Kidney (tissue), 14 donors: ENCODE data around the gene SUPT4H1. TPM values are rescaled to one million over a fixed set of nuclear protein-coding genes. Genes with fewer than 3 reads are reported as not detected.
A peak's percentile ranks its signal among the peaks of the same experiment; 100 is the strongest.

Experiments used
- DNase-seq, 5 donors: peaks; one replicate each; pipeline ENCODE4 v3.0.0-alpha.2; 2013 to 2020
- FAIRE-seq: peaks from 2 replicates; lab custom pipeline; 2012; peaks lifted over from hg19 to GRCh38; lab: Jason Lieb, UNC
- H3K27ac ChIP-seq, 2 donors: one replicate each; pipeline ENCODE4 v1.7.0; 2013; ENCODE audit warnings: low read depth in 2 of 2, low read length in 2 of 2, inconsistent platforms in 1 of 2
- H3K27me3 ChIP-seq: one replicate; pipeline ENCODE4 v1.7.1; 2013; ENCODE audit warnings: low read length, inconsistent platforms; ENCODE audit not compliant: control insufficient read depth, insufficient read depth
- H3K36me3 ChIP-seq, 3 donors: one replicate each; pipeline versions ENCODE4 v1.7.0 to v1.7.1; 2013; ENCODE audit warnings: low read length in 3 of 3, control low read depth in 1 of 3, inconsistent platforms in 1 of 3; ENCODE audit not compliant: insufficient read depth in 3 of 3, control insufficient read depth in 2 of 3
- H3K4me1 ChIP-seq, 3 donors: one replicate each; pipeline versions ENCODE4 v1.7.0 to v1.7.1; 2013; ENCODE audit warnings: low read length in 3 of 3, inconsistent platforms in 1 of 3, low read depth in 1 of 3; ENCODE audit not compliant: control insufficient read depth in 2 of 3, insufficient read depth in 2 of 3
- H3K4me3 ChIP-seq, 3 donors: one replicate each; pipeline versions ENCODE4 v1.7.0 to v1.8.1; 2013; ENCODE audit warnings: low read length in 3 of 3, control low read depth in 1 of 3, inconsistent platforms in 1 of 3
- H3K9ac ChIP-seq, 3 donors: one replicate each; pipeline versions ENCODE4 v1.7.0 to v1.7.1; 2013; ENCODE audit warnings: low read length in 3 of 3, control low read depth in 1 of 3, inconsistent platforms in 1 of 3
- H3K9me3 ChIP-seq, 3 donors: one replicate each; pipeline versions ENCODE4 v1.7.0 to v1.7.1; 2013; ENCODE audit warnings: low read length in 3 of 3, control low read depth in 1 of 3, inconsistent platforms in 1 of 3; ENCODE audit not compliant: control insufficient read depth in 2 of 3, insufficient read depth in 1 of 3
- intact Hi-C: fragments of 100-400 bp; cut with DNase I; formaldehyde crosslinking; loops from one replicate; pipeline ENCODE4 v1.11.1; 2022
- polyA plus RNA-seq: library from polyadenylated mRNA; stranded (reverse); fragments of 350-450 nt; fragmentation: Illumina TruSeq; extraction: RNeasy Lipid Tissue Mini Kit (QIAGEN cat#74804); gene quantifications from one replicate; pipeline ENCODE4 v1.2.3, GENCODE V29; 2014; ENCODE audit warnings: low read depth, low replicate concordance; ENCODE audit not compliant: insufficient read depth
- total RNA-seq: library from RNA; stranded (reverse); fragmentation: NEBNext Ultra II Directional; extraction: Animal tissue kit (Norgen Biotek cat#: 25700); gene quantifications from one replicate; pipeline ENCODE4 v1.2.1, GENCODE V29; 2021
- TF ChIP-seq, protein P1 (sequence below): IDR thresholded peaks from 3 replicates; pipeline ENCODE4 v1.5.1; 2012; ENCODE audit warnings: mild to moderate bottlenecking, moderate library complexity, borderline replicate concordance; ENCODE audit not compliant: insufficient read depth; ENCODE audit errors: extremely low read depth
- donor health status: control.
- donor health status: control.
- donor health status: control.
- donor health status: control.
- donor health status: control.
- donor health status: DM: yes; HTN: yes; CAD: no.
- donor health status: Normal renal cell carcinoma (clear cell type).

Gene SUPT4H1
- total and polyA plus RNA-seq, 2 donors from 2014 or later: 60.5 to 129 TPM

DNA sequence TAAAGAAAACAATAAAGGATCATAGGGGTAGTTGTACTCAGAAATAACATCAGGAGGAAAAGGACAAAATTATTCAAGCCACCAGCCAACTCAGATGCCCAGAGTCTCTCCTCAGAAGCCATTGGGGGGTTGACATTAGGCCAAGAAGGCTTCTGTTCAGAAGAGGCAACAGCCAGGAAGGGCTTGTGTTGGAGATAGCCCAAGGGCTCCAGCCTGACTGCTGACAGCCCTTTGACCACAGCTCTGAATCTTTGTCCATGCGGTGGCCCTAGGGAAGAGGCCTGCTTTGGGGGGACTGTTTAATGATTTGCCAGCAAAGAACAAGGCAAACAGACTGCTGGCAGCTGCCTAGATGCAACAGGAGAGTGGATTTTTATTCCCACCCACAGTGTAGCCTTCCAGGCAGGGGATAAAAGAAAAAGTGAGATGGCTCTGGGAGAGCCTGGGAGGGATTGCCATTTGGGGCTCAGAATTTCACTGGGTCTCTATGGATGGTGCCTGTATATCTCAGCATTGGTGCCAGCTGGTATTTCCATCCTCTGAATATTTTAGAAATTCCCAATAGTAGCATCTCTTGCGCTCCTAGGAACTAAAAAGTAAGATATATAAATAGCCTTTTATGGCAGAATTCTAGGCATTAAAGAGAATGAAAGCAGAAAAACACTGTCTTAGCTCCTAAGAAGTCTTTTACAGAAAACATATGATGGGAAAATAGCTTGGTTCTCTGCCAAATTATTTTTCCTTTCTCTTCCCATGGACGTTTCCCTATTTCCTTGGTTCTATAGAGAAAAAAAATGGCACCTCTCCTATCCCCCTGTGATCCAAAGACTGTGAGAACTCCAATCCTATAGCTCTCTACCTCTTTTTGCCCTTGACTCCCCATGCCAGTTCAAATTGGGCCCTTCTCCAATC lies 29.4 kb upstream of the SUPT4H1 start:
- H3K27ac ChIP-seq: peak overlapping the region in 1 of 2 donors; percentile 30
- H3K9ac ChIP-seq: no peak overlapping the region
- FAIRE-seq (no peak), DNase-seq (peak in 3 of 5 donors; percentile 31 to 75 (median 62))
- H3K36me3 ChIP-seq: no peaks in the 10 kb centered on the region
- H3K4me3 ChIP-seq: no peak overlapping the region
- H3K4me1 ChIP-seq: peaks cover 13 to 36% (median 34%) of the 10 kb centered on the region in 3 donors
- H3K9me3 ChIP-seq: no peaks in the 10 kb centered on the region
- no peaks in the 10 kb centered on the region for H3K27me3 ChIP-seq
- intact Hi-C loops: no loop called here
- TF ChIP-seq, protein P1, sequence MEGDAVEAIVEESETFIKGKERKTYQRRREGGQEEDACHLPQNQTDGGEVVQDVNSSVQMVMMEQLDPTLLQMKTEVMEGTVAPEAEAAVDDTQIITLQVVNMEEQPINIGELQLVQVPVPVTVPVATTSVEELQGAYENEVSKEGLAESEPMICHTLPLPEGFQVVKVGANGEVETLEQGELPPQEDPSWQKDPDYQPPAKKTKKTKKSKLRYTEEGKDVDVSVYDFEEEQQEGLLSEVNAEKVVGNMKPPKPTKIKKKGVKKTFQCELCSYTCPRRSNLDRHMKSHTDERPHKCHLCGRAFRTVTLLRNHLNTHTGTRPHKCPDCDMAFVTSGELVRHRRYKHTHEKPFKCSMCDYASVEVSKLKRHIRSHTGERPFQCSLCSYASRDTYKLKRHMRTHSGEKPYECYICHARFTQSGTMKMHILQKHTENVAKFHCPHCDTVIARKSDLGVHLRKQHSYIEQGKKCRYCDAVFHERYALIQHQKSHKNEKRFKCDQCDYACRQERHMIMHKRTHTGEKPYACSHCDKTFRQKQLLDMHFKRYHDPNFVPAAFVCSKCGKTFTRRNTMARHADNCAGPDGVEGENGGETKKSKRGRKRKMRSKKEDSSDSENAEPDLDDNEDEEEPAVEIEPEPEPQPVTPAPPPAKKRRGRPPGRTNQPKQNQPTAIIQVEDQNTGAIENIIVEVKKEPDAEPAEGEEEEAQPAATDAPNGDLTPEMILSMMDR: no peak

- Histone ChIP-seq H3K9ac (no peak overlapping the region), H3K36me3 (no peaks in the 10 kb centered on the region), H3K27me3 (no peaks in the 10 kb centered on the region), H3K4me1 (peaks cover 13 to 42% (median 37%) of the 10 kb centered on the region in 3 donors), H3K9me3 (no peaks in the 10 kb centered on the region), H3K4me3 (no peak overlapping the region), H3K27ac (peak overlapping the region in 1 of 2 donors; percentile 23)
- no peak for FAIRE-seq
- no peak for DNase-seq
- intact Hi-C loops: no loop called here
- TF ChIP-seq, protein P1: no peak
These were observed 28.5 kb upstream of the SUPT4H1 start for GRCh38 chr17:58380207-58381123.

GRCh38 chr17:58379511-58379824 lies 27.5 kb upstream of the SUPT4H1 start:
- Histone ChIP-seq H3K4me3 (no peak overlapping the region), H3K9me3 (no peaks in the 10 kb centered on the region), H3K27ac (peak overlapping the region in 1 of 2 donors; percentile 28), H3K9ac (no peak overlapping the region), H3K27me3 (no peaks in the 10 kb centered on the region), H3K4me1 (peaks cover 13 to 46% (median 37%) of the 10 kb centered on the region in 3 donors), H3K36me3 (no peaks in the 10 kb centered on the region)
- intact Hi-C loops: no loop called here
- TF ChIP-seq, protein P1: no peak
- DNase-seq: no peak
- FAIRE-seq: no peak
